Keratinocyte (primary cell): Measurements from ENCODE around the gene DMBX1. TPM values are rescaled to one million over a fixed set of nuclear protein-coding genes. Genes with fewer than 3 reads are reported as not detected.

Experiments
- DNase-seq: peaks from one replicate; pipeline ENCODE4 v3.0.0-alpha.2; 2011; ENCODE audit warnings: low read depth, missing footprints, low spot score
- FAIRE-seq: peaks from 2 replicates; lab custom pipeline; 2011; peaks lifted over from hg19 to GRCh38; lab: Jason Lieb, UNC
- H2AFZ ChIP-seq: 2 replicates; pipeline ENCODE4 v1.6.0; 2012; ENCODE audit warnings: low read length, control low read depth, inconsistent platforms; ENCODE audit not compliant: control insufficient read depth
- H3K27ac ChIP-seq: 2 replicates; pipeline ENCODE4 v1.5.1; 2011; ENCODE audit warnings: low read length; ENCODE audit not compliant: control insufficient read depth, insufficient read depth
- H3K27me3 ChIP-seq: 3 replicates; pipeline ENCODE4 v1.6.0; 2011; ENCODE audit warnings: low read length; ENCODE audit not compliant: control insufficient read depth, insufficient read depth; ENCODE audit errors: extremely low read depth
- H3K36me3 ChIP-seq, 2 experiments: 2 replicates in 1 of 2; 3 replicates in 1 of 2; pipeline ENCODE4 v1.5.1; 2011; ENCODE audit warnings: low read length in 2 of 2, mild to moderate bottlenecking in 1 of 2; ENCODE audit not compliant: control insufficient read depth in 2 of 2, insufficient read depth in 2 of 2; ENCODE audit errors: extremely low read depth in 1 of 2
- H3K4me1 ChIP-seq: 3 replicates; pipeline ENCODE4 v1.5.1; 2011; ENCODE audit warnings: low read length; ENCODE audit not compliant: control insufficient read depth, insufficient read depth; ENCODE audit errors: extremely low read depth
- H3K4me2 ChIP-seq: 3 replicates; pipeline ENCODE4 v1.6.0; 2011; ENCODE audit warnings: low read depth, low read length; ENCODE audit not compliant: control insufficient read depth, insufficient read depth; ENCODE audit errors: extremely low read depth
- H3K4me3 ChIP-seq, 3 experiments: fragments of 200-600 bp in 1 of 3; sonication (generic) in 1 of 3; 2 replicates in 2 of 3; 3 replicates in 1 of 3; pipeline ENCODE4 v1.5.1; 2011 to 2016; ENCODE audit warnings: low read length in 3 of 3, mild to moderate bottlenecking in 3 of 3, control low read depth in 2 of 3, inconsistent platforms in 1 of 3, low read depth in 1 of 3, mixed read lengths in 1 of 3, mixed run types in 1 of 3, moderate library complexity in 1 of 3; ENCODE audit not compliant: control insufficient read depth in 2 of 3, insufficient read depth in 2 of 3; ENCODE audit errors: extremely low read depth in 1 of 3
- H3K79me2 ChIP-seq: 2 replicates; pipeline ENCODE4 v1.6.0; 2012; ENCODE audit warnings: low read length; ENCODE audit not compliant: control insufficient read depth, insufficient read depth
- H3K9ac ChIP-seq: 3 replicates; pipeline ENCODE4 v1.6.0; 2011; ENCODE audit warnings: low read length; ENCODE audit not compliant: control insufficient read depth, insufficient read depth; ENCODE audit errors: extremely low read depth
- H3K9me1 ChIP-seq: 3 replicates; pipeline ENCODE4 v1.6.0; 2011; ENCODE audit warnings: low read length; ENCODE audit not compliant: control insufficient read depth, insufficient read depth; ENCODE audit errors: extremely low read depth
- H3K9me3 ChIP-seq: 2 replicates; pipeline ENCODE4 v1.5.1; 2012; ENCODE audit warnings: low read depth, low read length; ENCODE audit not compliant: control insufficient read depth
- H4K20me1 ChIP-seq: 3 replicates; pipeline ENCODE4 v1.6.0; 2011; ENCODE audit warnings: low read length; ENCODE audit not compliant: control insufficient read depth, insufficient read depth; ENCODE audit errors: extremely low read depth
- EZH2 ChIP-seq: IDR thresholded peaks from one replicate; pipeline ENCODE4 v1.6.1; 2012; ENCODE audit warnings: inconsistent platforms, mild to moderate bottlenecking, low read length, moderate library complexity
- dilution Hi-C: fragments of 300-500 bp; cut with MboI; formaldehyde crosslinking; loops from one replicate; pipeline ENCODE4 v1.7.0; 2020; ENCODE audit warnings: low sequenced_read_pairs; ENCODE audit not compliant: extremely low pct_ligation_motif_present
- polyA plus RNA-seq, 5 experiments: library from polyadenylated mRNA; depleted of rRNA in 3 of 5; stranded (reverse) in 3 of 5; stranded (forward) in 1 of 5; unstranded in 1 of 5; fragments of >200 nt; gene quantifications; 1 replicate in 1 of 5; 2 replicates in 3 of 5; 3 replicates in 1 of 5; pipeline versions ENCODE4 v1.2.1 to v1.2.3, GENCODE V29; 2011 to 2012; ENCODE audit warnings: missing spikeins in 2 of 5, low read depth in 1 of 5, low replicate concordance in 1 of 5
- TF ChIP-seq, protein P1 (sequence below), 3 experiments: IDR thresholded peaks in 1 of 3; conservative IDR thresholded peaks in 1 of 3; optimal IDR thresholded peaks in 1 of 3; 2 replicates in 2 of 3; 3 replicates in 1 of 3; pipeline versions ENCODE3 to v1.5.1; 2011; ENCODE audit warnings: low read length in 3 of 3, mild to moderate bottlenecking in 3 of 3, moderate library complexity in 2 of 3, control low read depth in 1 of 3, inconsistent platforms in 1 of 3; ENCODE audit not compliant: insufficient read depth in 2 of 3; ENCODE audit errors: extremely low read depth in 1 of 3

DMBX1 gene
- polyA plus RNA-seq, 1 donor (not counting 4 experiments of a cell fraction or from before 2014, with no cell fraction given): not detected

DNA sequence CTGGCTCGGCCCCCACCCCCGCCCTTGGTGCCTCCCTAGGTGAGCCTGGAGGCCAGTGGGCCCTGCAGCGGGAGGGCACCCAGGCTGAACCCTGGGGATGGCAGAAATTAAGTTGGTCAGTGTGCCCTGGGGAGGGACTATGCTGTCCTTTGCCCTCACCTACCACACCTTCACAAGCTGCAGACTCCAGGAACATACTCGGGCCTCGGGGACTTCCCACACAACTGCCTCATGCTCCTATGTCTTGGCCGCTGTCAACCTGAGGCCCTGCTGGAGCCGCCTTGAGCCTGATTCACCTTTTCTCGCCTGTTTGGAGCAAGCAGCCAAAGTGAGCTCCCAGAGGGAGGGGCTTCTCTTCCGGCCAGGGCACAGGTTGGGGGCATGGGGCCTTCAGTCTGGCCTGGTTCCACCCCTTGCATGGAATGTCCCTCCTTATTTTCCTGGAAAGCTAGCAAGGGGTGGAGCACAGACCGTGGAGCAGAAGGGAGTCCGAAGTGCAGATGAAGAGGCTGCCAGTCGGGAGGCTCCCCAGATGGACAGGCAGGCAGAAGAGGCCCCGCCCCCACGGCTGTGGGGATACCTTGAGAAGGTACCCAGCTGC, 37.2 kb downstream of the DMBX1 start:
- TF ChIP-seq, protein P1, sequence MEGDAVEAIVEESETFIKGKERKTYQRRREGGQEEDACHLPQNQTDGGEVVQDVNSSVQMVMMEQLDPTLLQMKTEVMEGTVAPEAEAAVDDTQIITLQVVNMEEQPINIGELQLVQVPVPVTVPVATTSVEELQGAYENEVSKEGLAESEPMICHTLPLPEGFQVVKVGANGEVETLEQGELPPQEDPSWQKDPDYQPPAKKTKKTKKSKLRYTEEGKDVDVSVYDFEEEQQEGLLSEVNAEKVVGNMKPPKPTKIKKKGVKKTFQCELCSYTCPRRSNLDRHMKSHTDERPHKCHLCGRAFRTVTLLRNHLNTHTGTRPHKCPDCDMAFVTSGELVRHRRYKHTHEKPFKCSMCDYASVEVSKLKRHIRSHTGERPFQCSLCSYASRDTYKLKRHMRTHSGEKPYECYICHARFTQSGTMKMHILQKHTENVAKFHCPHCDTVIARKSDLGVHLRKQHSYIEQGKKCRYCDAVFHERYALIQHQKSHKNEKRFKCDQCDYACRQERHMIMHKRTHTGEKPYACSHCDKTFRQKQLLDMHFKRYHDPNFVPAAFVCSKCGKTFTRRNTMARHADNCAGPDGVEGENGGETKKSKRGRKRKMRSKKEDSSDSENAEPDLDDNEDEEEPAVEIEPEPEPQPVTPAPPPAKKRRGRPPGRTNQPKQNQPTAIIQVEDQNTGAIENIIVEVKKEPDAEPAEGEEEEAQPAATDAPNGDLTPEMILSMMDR (optimal IDR thresholded peaks at IDR 0.05 in 1 of 3, IDR thresholded peaks at IDR 0.05 in 1 of 3, conservative IDR thresholded peaks at IDR 0.05 in 1 of 3; ENCODE audit: extremely low read depth in 1 of 3, insufficient read depth in 2 of 3, low read length in 3 of 3): no peak
- TF ChIP-seq EZH2: no peak
- Histone ChIP-seq H3K27me3 (peaks cover 15% of the 10 kb centered on the region), H3K4me2 (no peak overlapping the region), H3K79me2 (no peaks in the 10 kb centered on the region), H3K9ac (no peak overlapping the region), H3K9me3 (no peaks in the 10 kb centered on the region), H3K9me1 (no peaks in the 10 kb centered on the region), H3K4me1 (peaks cover 30% of the 10 kb centered on the region), H3K36me3 (no peaks in the 10 kb centered on the region), H2AFZ (no peak overlapping the region), H3K4me3 (no peak overlapping the region), H3K27ac (no peak overlapping the region), H4K20me1 (no peaks in the 10 kb centered on the region)
- DNase-seq (no peak), FAIRE-seq (no peak)
- dilution Hi-C loops: no loop called here

DNA sequence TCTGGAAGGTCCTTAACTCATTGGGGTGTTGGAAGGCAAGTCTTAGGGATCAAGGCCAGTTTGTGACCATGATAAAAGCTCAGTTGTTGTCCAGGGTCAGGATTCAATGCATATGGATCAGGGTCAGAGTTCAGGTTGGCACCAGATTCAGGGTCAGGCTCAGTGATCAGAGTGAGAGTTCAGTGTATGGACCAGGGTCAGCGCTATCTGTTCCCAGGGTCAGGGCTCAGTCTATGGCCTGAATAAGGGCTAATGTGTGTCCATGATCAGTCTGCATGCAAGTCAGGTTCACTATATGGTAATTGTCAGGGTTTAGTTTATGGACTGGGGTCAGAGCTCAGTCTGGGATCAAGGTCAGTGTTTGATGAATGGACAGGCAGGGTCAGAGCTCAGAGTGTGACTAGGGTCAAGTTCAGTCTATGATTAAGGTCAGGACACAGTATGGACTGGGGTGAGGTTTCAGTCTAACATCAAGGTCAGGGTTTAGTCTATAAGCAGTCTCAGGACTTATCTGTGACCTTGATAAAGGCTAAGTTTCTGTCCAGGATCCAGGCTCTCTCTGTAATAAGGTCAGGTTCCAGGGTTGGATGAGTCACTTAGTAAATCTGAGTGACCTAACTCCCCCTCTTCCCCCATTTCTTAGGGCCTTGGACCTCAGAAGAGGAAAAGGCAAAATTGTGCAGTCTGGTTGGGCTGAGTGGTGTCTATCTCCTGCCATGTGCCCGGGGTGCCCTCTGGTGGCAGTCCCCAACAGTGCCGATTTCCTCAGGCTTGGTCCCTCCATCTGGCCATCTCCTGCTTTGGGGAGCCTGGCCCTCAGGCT, 38.0 kb downstream of the DMBX1 start:
- Histone ChIP-seq H3K27me3 (peaks cover 22% of the 10 kb centered on the region), H3K4me1 (peaks cover 21% of the 10 kb centered on the region), H3K4me2 (no peak overlapping the region), H3K79me2 (no peaks in the 10 kb centered on the region), H3K36me3 (no peaks in the 10 kb centered on the region), H3K9me3 (no peaks in the 10 kb centered on the region), H3K9ac (no peak overlapping the region), H4K20me1 (no peaks in the 10 kb centered on the region), H3K27ac (no peak overlapping the region), H3K9me1 (no peaks in the 10 kb centered on the region), H3K4me3 (no peak overlapping the region), H2AFZ (no peak overlapping the region)
- dilution Hi-C loops: no loop called here
- DNase-seq (no peak), FAIRE-seq (peak; percentile 74)
- TF ChIP-seq, protein P1 (optimal IDR thresholded peaks at IDR 0.05 in 1 of 3, IDR thresholded peaks at IDR 0.05 in 1 of 3, conservative IDR thresholded peaks at IDR 0.05 in 1 of 3; ENCODE audit: extremely low read depth in 1 of 3, insufficient read depth in 2 of 3, low read length in 3 of 3): peak; percentile 97 to 100 (median 98)
- no peak for TF ChIP-seq EZH2
